C4-2B (cell line): ENCODE measurements around the gene PIP5KL1.

Experiments
- ZFX ChIP-seq: fragments of 450-650 bp; IDR thresholded peaks from 2 replicates; pipeline ENCODE4 v1.6.1; 2017
- TF ChIP-seq, protein P1 (sequence below): fragments of 450-650 bp; conservative IDR thresholded peaks from 2 replicates; pipeline ENCODE4 v1.5.1; 2017; ENCODE audit warnings: mild to moderate bottlenecking

DNA sequence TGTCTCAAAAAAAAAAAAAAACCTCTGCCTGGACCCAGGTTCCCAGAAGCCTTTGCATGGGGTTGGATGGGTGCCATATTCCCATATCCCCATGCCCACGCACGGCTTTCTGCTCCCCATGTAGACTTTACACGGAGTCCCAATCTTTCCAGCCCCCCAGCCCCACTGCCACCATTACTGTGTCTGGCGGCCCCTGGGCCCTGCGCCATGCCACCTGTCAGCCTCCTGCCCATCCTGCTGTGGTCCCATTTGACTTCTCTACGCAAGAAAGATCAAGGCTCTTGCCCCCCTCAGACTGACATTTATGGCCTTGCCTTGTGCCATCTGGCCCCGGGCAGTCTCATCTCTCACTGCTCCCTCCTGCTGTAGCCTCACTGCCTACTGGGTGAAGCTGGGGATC, 46.6 kb downstream of the PIP5KL1 start:
- TF ChIP-seq, protein P1, sequence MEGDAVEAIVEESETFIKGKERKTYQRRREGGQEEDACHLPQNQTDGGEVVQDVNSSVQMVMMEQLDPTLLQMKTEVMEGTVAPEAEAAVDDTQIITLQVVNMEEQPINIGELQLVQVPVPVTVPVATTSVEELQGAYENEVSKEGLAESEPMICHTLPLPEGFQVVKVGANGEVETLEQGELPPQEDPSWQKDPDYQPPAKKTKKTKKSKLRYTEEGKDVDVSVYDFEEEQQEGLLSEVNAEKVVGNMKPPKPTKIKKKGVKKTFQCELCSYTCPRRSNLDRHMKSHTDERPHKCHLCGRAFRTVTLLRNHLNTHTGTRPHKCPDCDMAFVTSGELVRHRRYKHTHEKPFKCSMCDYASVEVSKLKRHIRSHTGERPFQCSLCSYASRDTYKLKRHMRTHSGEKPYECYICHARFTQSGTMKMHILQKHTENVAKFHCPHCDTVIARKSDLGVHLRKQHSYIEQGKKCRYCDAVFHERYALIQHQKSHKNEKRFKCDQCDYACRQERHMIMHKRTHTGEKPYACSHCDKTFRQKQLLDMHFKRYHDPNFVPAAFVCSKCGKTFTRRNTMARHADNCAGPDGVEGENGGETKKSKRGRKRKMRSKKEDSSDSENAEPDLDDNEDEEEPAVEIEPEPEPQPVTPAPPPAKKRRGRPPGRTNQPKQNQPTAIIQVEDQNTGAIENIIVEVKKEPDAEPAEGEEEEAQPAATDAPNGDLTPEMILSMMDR: no peak
- no peak for TF ChIP-seq ZFX
